Stimulated activated CD4-positive, alpha-beta T cell treated with anti-CD3 and anti-CD28 coated beads, Interleukin-2, amount 100 ng/mL, for 24 hours (primary cell): ENCODE results near the gene ENOPH1.
A peak's percentile ranks its signal among the peaks of the same experiment; 100 is the strongest.
"Not testable (repeated sequence)": the region's sequence is repeated elsewhere in the genome, so short reads cannot be mapped to it uniquely, and the experiment has no call there.

Experiments used
- DNase-seq, 2 donors: peaks; one replicate each; pipeline ENCODE4 v3.0.0-alpha.2; 2020

Gene ENOPH1

DNA sequence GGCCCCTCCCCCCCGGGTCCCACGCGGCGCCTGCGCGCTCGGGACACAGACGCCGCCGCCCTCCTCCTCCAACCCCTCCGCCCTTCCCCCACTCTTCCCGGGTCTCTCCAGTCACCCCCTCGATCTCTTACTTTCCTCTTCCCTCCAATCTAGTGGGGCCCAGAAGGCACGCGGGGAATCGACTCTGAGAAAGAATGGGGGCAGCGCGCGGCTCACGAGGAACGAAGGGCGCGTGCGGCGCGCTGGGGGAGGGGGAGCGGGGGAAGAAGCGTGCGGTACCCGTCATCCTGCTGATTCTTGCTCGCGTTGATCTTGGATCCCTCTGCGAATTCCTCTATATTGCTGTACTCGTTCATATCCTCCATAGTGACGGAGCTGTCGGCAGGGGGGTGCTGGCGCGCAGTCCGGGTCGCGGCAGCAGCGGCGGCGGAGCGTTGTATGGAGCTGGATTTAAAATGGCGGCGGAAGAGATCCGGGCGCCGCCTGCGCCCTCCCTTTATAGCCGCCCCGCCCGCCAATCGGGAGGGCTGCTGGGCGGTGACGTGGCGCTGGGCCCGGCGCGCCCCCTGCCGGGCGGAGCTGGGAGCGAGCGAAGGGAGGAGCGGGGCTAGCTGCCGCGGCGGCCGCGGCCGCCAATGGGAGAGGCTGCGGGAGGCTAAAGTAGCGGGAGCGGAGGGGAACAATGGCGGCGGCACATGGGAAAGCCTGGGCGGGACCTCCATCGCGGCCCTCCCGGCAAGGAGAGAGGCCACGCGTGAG is 1.2 kb upstream of the ENOPH1 start:
- peak; percentile 93 to 94 for DNase-seq

DNA sequence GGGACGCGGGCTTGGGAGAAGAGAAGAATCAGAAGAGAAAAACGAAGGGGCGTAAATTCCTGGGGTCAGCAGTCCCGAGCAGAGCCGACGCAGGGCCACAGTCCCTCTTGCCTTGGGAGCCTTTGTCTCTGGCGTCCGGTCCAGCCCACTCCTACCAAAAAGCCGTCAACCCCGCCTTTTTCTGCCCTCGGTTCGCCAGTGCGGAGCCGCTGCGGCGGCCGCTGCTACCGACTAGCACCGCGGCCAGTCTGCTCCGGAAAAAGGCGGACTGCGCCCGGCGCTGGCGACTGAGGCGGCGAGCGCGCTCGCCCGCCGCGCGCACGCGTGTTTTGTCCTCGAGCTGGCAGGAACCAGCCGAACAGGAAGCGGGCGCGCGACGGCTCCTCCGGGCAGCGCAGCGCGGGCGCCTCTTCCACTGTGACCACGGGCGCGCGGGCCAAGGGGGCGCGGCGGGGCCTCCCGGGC is 630 bp upstream of the ENOPH1 start:
- DNase-seq = no peak

DNA sequence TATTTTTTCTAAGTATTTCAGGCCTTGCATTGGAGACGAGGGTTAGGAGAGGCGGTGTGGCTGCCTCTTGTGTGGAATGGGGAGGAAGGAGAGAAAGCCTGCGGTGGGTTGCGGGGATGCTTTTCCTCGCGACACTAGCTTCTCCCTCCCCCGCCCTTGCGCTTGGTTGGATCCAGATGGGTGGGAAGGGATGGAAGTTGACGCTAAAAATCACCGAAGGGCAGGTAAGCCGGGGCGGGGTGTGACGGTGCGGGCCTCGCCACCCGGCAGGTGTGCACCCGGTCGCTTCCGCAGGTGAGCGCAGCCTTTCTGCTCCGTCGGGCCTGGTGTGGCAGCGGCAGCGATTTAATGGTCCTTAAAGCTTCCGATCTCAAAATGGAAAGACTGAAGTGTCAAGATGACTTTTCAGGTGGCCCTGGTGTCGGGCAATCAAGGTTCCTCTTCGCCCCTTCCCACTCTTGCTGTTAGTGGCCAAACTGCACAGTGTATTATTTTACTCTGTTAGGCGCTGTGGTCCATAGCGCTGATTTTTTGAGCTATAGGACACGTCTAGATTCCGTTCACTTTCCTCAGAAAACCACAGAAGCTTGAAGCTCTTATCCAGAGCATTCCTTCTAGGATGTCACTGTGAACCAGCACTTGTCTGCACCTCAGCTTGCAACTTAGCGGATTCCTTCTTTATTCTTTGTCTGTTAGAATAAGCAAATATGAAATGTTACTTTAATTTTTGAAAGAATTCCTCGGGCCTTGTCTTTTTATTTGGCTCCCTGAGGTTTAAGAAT is 765 bp downstream of the ENOPH1 start:
- DNase-seq = peak; percentile 45 to 47

DNA sequence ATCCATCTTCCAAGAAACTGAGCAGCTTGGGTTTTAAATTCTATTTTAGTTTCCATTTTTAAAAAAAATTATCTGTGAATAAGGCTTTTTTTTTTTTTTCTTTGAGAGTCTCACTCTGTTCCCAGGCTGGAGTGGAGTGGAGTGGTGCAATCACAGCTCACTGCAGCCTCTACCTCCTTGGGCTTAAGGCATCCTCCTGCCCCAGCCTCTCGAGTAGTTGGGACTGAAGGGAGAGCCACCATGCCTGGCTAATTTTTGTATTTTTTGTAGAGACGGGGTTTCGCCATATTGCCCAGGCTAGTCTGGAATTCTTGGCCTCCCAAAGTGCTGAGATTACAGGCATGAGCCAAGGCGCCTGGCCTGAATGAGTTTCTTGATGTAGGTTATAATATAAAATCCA is 1.4 kb downstream of the ENOPH1 start:
- no peak for DNase-seq

DNA sequence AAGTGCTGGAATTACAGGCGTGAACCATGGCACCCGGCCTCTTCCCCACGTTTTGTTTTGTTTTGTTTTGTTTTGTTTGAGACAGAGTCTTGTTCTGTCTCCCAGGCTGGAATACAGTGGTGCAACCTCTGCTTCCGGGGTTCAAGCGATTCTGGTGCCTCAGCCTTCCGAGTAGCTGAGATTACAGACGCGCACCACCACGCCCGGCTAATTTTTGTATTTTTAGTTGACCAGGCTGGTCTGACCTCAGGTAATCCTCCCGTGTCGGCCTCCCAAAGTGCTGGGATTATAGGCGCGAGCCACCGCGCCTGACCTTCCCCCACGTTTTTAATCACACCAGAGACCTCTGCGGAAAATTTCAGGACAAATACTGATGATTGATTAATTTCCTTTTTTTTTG is 2.2 kb downstream of the ENOPH1 start:
- no peak for DNase-seq

DNA sequence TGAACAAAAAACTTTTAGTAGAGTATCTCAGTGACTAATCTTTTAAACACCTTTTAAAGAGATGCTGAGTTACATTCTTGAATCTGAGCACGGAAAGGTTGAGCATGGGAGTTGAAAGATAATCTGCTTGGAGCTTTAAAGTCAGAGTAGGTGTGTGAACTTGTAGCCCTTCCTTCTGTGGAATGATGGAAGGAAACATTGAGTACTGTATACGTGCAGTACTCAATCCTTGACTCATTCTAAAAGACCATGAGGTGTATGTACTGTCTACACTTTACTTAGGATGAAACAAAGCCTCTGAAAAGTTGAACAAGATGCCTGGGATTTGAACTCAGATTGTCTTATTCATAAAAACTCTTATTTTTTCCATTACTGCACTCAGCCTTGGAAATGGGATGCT is 3.4 kb downstream of the ENOPH1 start:
- DNase-seq = no peak

DNA sequence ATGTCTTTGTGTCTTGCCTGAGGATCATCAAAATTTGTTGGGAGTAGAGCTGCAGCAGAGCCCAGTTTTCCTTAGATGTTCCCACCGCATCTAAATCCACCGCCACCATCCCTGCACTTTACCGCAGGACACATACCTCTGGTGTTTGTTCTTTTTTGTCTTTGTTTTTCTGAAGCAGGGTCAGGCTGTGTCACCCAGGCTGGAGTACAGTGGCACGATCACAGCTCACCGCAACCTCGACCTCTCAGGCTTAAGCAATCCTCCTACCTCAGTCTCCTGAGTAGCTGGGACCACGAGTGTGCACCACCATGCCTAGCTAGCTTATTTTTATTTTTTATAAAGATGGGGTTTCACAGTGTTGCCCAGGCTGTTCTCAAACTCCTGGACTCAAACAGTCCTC is 4.6 kb downstream of the ENOPH1 start:
- no peak for DNase-seq

DNA sequence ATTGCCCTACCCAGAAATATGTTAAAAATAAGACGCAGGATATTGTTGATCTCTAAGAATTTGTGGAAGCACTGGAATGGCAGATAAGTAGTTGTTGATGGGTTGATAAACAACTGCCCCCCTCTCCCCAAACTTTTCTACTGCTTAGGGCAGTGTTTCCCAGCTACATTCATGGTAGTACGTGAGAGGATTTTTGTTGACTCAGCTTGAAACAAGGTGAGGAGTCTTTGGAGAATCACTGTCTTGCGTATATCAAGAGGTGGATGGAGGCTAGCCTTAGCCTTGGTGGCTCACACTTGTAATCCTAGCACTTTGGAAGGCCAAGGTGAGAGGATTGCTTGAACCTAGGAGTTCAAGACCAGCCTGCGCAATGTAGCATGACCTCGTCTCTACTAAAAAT is 5.7 kb downstream of the ENOPH1 start:
- no peak for DNase-seq

DNA sequence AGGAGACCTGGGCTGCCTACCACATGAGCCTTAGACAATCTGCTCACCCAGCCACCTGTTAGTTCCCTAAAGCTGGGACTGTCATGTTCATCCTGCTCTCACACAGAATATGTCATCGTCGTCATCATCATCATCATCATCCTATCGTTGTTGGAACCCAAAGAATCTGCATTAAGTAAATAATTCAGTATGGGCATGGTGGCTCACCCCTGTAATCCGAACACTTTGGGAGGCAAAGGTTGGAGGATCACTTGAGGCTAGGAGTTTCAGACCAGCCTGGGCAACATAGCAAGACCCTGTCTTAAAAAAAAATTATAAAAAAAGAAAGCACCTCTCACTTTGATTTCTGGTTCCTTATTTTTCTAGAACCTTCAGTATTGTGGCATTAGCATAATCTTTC is 6.4 kb downstream of the ENOPH1 start:
- DNase-seq = no peak

DNA sequence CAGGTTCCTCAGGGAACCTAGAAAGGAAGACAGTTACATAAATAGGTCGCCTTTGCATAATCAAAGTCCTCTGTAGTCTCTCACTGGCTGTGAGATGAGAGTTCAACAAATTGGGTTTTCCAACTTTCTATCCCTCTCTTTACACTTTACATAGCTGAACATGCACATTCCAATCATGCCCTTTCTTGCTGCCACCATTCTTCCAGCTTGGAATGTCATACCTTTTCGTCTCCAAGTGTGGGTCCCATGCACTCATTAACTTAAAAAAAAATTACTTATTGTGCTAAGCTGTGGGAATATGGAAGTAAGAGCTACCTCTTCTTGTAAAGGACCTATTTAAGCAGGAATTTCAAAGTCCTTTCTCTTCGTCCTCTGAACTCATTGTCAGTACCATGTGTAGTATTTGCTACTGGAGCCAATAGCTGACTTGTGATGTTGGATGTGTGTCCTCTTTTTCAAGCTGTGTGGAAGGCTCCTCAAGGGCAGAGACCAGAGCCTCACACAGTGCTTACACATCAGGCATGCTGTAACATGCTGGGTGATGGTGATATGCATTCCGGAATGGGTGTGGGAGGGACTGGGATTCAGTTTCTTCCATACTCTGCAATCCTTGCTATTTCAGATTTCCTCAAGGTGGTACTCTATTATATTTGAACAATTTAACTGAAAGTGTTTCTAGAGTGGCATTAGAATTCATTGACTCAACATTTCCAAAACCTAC is 7.1 kb downstream of the ENOPH1 start:
- DNase-seq = no peak

DNA sequence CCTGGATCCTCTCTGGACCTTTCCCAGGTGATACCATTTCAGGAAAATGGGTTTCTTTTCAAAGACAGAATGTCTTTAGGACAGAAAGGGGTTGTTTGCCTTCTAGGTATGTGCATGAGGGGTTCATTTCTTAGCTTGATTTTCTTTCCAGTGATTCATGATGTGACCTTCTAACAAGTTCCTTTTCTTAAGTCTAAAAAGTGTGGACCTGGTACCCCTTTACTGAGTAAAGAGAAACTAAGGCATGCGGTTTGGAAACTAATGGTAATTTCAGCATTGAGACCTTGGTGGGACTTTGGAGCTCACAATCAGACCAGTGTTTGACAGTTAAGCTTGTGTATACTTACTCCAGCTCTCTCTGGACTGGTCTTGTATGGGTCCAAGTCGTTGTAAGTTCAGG is 8.7 kb downstream of the ENOPH1 start:
- DNase-seq = no peak

DNA sequence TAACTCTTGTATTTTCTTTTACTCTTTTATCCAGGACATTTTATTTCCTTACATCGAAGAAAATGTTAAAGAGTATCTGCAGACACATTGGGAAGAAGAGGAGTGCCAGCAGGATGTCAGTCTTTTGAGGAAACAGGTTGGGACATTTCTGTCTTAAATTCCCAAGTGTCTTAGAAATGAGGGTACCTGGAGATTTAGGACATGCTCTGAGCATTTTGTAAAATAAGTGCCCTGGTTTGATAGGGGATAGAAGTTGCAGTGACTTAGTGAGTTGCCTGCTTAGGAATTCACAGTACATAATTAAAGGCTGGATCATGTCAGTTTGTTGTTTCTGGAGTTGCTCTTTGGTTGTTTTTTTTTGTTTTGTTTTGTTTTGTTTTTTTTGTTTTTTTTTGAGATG is 17.5 kb downstream of the ENOPH1 start:
- DNase-seq = no peak

DNA sequence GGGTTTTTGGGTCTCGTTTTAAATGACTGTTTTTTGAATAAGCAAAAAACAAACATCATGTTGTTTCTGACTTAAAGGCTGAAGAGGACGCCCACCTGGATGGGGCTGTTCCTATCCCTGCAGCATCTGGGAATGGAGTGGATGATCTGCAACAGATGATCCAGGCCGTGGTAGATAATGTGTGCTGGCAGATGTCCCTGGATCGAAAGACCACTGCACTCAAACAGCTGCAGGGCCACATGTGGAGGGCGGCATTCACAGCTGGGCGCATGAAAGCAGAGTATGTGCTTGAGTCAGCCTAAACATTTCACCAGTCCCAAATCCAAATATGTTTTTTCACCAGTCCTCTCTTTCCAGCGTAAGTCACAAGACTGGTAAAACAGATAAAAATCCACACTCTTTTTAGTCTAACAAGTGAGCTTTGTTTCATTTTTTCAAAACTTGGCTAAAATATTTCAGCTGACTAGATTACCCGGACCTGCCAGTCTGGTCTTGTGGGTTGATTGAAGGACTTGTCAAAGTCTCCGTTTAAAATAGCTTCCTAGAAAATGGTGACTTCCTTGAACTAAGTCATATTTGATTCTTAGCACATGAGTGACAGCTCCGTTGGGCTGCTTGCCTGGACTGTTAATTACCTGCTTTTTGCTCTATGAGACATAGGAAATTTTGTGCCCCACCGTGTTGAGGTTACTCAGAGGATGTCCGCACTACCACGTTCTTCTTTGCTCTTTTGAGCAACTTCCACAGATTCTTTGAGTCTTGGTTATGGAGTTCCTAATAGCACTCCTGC is 20.8 kb downstream of the ENOPH1 start:
- DNase-seq = no peak

DNA sequence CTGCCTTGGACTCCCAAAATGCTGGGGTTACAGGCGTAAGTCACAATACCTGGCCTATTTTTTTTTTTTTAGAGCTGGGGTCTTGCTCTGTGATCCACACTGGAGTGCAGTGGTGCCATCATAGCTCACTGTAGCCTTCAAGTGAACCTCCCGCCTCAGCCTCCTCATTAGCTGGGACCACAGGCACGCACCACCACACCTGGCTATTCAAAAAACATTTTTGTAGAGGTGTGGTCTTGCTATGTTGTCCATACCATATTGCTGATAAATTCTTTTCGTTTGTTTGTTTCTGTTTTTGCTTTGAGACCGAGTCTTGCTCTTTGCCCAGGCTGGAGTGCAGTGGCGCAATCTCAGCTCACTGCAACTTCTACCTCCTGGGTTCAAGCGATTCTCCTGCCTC is 21.6 kb downstream of the ENOPH1 start:
- DNase-seq = no peak

DNA sequence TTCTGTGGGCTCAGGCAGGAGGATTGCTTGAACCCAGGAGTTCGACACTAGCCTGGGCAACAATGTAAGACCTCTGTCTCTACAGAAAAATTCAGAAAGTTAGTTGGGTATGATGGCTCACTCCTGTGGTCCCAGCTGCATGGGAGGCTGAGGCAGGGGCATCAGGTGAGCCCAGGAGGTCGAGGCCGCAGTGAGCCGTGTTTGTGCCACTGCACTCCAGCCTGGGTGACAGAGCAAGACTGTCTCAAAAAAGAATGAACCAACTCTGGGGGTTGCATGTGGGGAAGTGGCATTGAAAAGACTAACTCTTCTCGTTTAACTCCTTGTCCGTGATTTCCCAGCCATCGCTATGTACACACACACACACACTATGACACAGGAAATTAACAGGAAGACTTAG is 26.9 kb downstream of the ENOPH1 start:
- DNase-seq = no peak

DNA sequence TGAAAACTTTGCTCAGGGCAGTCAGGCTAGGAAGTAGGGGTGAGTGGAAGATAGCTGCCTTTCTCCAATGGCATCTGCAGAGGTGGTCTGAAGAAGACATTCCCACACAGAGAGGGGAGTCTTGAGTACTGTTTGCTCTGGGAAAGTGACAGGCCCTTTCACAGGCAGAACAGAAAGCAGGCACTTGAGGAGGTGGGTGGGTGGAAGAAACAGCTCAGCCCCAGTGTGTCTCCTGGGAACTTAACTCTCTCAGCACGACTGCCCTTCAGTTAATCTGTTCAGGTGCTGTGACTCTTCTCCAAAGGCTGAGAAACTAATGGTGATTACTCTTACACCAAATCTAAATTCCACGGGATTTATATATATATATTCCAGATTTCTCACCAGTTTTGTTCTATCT is 28.3 kb downstream of the ENOPH1 start:
- DNase-seq = no peak

DNA sequence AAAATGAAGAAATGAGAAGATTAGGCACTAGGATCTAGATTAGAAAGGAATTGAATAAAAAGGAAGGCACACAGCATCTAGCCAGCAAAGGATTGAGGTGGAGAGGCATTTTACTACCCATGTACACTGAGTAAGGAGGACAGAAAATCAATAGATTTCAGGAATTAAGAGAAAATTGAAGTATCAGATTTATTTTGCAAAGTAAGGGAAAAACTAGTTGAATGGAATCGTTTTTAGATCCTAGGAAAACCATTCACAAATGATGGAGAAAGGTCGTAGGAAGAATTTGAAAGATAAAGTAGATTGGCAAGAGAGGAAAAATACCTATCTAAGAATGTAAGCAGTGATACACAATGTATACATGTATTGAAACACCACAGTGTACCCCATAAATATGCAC is 31.3 kb downstream of the ENOPH1 start:
- no peak for DNase-seq

DNA sequence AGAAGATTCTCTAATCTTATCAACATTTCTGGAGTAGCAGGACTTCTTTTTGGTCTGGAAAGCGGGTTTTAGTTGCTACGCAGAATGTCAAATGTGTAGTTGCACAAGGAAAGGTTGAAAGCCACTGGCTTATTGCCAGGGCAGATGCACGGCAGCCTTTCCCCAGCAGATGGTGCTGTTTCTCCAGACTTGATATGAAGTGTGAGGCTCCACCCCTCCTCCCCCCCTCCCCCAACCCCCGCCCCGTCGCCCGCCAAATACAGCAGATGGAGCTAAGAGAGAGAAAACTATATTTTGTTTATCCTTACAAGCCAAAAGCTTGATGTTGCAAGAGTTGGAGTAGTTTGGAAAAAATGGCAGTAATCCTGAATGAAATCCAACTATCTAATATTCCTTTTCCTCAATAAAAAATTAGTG is 32.0 kb downstream of the ENOPH1 start:
- peak; percentile 87 to 90 for DNase-seq

DNA sequence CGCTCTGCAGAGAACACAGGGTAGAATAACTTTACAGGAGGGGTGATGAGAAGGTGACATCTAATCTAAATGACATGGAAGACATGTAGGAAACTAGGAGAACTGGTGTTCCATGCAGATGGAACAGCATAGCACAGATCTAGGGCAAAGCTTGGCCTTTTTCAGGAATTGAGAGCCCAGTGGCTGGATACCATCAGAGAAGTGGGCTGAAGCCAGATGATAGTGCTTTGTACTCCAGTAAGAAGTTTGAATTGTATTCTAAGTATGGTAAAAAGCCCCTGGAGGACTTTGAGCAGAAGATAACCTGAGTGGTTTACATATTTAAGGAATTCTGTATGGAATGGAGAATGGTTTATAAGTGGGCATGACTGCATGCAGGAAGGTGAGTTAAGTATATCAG is 32.8 kb downstream of the ENOPH1 start:
- DNase-seq = no peak

DNA sequence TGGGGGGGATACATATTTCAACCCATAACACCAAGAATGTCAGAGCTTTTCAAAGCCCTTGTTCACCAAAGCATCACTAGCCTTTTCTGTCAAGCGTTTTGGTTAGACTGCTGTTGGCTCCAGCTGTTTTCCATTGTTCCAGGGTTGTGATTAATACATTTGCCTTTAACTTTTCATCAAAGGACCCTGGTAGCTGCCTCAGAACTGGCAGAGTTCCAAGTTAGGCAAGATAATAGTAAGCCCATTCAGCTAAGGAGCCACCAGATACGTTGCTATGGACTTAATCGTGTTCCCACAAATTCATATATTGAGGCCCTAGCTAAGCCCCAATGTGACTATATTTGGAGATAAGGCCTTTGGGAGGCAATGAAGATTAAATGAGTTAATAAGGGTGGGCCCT is 37.1 kb downstream of the ENOPH1 start:
- DNase-seq = no peak

DNA sequence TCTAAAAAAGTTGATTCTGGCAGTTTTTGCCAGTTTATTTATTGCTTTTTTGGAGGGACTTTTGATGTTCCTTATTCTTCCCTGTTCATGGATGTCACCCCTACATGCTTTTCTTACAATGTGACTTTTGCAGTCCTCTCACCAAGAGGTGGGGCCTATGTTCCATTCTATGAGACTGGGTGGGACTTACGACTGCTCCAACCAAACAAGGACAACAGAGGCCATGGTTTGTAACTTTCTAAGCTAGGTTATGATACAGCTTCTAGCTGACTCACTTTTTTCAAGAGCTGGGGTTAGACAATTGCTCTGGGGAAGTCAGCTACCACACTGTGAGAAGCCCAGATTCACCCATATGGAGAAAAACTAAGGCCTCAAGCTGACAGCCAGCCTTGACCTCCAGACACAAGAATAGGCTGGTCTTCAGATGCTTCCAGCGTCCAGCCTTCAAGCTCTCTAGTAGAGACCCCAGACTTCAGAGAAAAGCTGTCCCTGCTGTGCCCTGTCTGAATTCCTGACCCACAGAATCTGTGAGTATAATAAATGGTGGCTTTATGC is 39.5 kb downstream of the ENOPH1 start:
- DNase-seq = no peak

DNA sequence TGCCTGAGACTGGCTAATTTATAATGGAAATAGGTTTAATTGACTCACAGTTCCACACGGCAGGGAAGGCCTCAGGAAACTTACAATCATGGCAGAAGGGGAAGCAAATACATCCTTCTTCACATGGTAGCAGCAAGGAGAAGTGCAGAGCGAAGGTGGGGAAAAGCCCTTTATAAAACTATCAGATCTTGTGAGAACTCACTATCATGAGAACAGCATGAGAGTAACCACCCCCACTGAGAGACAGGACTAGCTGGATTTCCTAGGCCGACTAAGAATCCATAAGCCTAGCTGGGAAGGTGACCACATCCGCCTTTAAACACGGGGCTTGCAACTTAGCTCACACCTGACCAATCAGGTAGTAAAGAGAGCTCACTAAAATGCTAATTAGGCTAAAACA is 42.7 kb downstream of the ENOPH1 start:
- not testable (repeated sequence) for DNase-seq
